ENCODE measurements around the gene CCNT2.

DNA sequence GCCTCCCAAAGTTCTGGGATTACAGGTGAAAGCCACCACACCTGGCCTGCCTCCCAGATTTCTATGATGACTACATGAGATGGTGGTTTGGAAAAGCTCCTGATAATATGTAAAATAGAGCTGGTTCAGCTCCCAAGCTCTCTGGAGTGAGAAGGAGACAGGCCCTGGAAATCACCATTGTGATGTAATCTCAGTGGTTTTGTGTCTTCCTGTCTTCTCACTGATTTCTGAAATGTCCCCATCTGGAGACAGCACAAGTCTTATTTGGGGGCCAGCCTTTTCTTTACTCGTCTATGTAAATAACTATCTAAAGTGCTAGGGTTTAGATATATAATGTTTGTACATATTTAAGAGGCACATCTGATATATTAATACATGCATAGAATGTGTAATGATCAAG is 64.0 kb downstream of the CCNT2 start:
- TF ChIP-seq, protein P1, sequence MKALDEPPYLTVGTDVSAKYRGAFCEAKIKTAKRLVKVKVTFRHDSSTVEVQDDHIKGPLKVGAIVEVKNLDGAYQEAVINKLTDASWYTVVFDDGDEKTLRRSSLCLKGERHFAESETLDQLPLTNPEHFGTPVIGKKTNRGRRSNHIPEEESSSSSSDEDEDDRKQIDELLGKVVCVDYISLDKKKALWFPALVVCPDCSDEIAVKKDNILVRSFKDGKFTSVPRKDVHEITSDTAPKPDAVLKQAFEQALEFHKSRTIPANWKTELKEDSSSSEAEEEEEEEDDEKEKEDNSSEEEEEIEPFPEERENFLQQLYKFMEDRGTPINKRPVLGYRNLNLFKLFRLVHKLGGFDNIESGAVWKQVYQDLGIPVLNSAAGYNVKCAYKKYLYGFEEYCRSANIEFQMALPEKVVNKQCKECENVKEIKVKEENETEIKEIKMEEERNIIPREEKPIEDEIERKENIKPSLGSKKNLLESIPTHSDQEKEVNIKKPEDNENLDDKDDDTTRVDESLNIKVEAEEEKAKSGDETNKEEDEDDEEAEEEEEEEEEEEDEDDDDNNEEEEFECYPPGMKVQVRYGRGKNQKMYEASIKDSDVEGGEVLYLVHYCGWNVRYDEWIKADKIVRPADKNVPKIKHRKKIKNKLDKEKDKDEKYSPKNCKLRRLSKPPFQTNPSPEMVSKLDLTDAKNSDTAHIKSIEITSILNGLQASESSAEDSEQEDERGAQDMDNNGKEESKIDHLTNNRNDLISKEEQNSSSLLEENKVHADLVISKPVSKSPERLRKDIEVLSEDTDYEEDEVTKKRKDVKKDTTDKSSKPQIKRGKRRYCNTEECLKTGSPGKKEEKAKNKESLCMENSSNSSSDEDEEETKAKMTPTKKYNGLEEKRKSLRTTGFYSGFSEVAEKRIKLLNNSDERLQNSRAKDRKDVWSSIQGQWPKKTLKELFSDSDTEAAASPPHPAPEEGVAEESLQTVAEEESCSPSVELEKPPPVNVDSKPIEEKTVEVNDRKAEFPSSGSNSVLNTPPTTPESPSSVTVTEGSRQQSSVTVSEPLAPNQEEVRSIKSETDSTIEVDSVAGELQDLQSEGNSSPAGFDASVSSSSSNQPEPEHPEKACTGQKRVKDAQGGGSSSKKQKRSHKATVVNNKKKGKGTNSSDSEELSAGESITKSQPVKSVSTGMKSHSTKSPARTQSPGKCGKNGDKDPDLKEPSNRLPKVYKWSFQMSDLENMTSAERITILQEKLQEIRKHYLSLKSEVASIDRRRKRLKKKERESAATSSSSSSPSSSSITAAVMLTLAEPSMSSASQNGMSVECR (CRISPR knock-in tag; IDR thresholded peaks at IDR 0.05; ENCODE audit: borderline replicate concordance) = no peak
- no peak for TF ChIP-seq GTF2I (CRISPR knock-in tag; conservative IDR thresholded peaks at IDR 0.05)
- TF ChIP-seq, protein P2, sequence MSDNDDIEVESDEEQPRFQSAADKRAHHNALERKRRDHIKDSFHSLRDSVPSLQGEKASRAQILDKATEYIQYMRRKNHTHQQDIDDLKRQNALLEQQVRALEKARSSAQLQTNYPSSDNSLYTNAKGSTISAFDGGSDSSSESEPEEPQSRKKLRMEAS (CRISPR knock-in tag; IDR thresholded peaks at IDR 0.05) = no peak
